BLaER1 treated with 17β-estradiol and CSF1 and Interleukin-3, amounts not matched to agents 10 nM and 100 nM (cell line): ENCODE data around the gene PID1.
"Not testable (repeated sequence)": the region's sequence is repeated elsewhere in the genome, so short reads cannot be mapped to it uniquely, and the experiment has no call there.

Experiments
- H3K27ac ChIP-seq, 11 experiments: shearing (Covaris generic); formaldehyde crosslinking; 2 replicates each; pipeline ENCODE4 v1.8.1; 2022
- H3K27me3 ChIP-seq, 11 experiments: shearing (Covaris generic); formaldehyde crosslinking; 2 replicates each; pipeline ENCODE4 v1.8.1; 2022
- H3K36me3 ChIP-seq, 11 experiments: shearing (Covaris generic); formaldehyde crosslinking; 2 replicates each; pipeline ENCODE4 v1.8.1; 2022
- H3K4me1 ChIP-seq, 10 experiments: shearing (Covaris generic); formaldehyde crosslinking; 2 replicates each; pipeline ENCODE4 v1.8.1; 2022
- H3K4me2 ChIP-seq, 11 experiments: shearing (Covaris generic); formaldehyde crosslinking; 2 replicates each; pipeline ENCODE4 v1.8.1; 2022
- H3K4me3 ChIP-seq, 10 experiments: shearing (Covaris generic); formaldehyde crosslinking; 2 replicates each; pipeline ENCODE4 v1.8.1; 2022
- H3K9ac ChIP-seq, 11 experiments: shearing (Covaris generic); formaldehyde crosslinking; 2 replicates each; pipeline ENCODE4 v1.8.1; 2022
- H3K9me3 ChIP-seq, 11 experiments: shearing (Covaris generic); formaldehyde crosslinking; replicated peaks in 1 of 11; 2 replicates each; pipeline ENCODE4 v1.8.1; 2022
- H4K20me1 ChIP-seq, 11 experiments: shearing (Covaris generic); formaldehyde crosslinking; 2 replicates each; pipeline ENCODE4 v1.8.1; 2022
- Cebpa-rat ChIP-seq, 11 experiments: shearing (Covaris generic); IDR thresholded peaks; 2 replicates each; pipeline ENCODE4 v1.8.1; 2022

PID1 gene

DNA sequence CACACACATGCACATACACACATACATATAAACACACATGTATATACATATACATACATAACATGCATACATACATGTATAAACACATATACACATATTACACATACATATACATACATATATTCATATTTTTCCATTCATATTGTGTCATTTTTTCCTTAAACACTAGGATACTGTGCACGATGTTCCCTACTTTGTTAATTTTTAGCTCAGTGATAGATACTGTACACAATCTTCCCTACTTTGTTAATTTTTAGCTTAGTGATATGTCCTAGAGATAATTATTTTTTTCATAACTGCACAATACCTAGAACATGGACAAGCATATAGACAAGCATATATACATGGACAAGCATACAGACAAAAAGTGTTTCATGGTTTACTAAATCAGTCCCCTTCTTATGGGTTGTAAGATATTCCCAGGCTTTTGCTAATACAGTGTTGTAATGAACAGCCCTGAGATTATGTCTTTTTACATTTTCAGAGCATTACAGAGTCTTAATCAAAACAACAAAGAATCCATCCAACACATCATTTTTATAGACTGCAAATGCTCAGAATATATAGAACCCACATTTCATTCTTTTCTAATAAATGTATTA is 75.6 kb downstream of the PID1 start:
- no peaks in the 10 kb centered on the region for H3K9me3 ChIP-seq
- no peak overlapping the region for H3K9ac ChIP-seq
- H3K27me3 ChIP-seq, result no peaks in the 10 kb centered on the region
- no peak overlapping the region for H3K27ac ChIP-seq
- H3K4me1 ChIP-seq, result no peaks in the 10 kb centered on the region
- no peak overlapping the region for H3K4me3 ChIP-seq
- H3K36me3 ChIP-seq, result no peaks in the 10 kb centered on the region
- no peaks in the 10 kb centered on the region for H4K20me1 ChIP-seq
- TF ChIP-seq Cebpa-rat (IDR thresholded peaks at IDR 0.05), result no peak
- H3K4me2 ChIP-seq, result no peak overlapping the region

DNA sequence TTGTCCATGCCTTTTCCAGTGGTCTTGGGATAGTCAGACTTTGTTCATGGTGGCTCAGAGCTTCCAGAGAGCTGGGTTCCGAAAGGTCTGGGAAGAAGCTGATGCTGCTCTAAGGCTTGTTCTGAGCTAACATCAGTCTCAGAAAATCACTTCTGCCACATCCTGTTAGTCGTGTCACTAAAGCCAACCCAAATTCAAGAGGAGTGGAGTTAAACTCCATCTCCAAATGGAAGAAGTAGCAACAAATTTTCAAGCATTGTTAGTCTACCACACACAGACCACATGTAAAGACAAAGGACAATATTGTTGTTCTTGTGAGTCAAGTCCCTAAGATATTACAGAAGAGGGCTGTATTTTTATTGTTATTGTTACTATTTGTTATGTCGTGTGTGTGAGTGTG is 77.8 kb downstream of the PID1 start:
- H4K20me1 ChIP-seq, result no peaks in the 10 kb centered on the region
- no peak overlapping the region for H3K4me3 ChIP-seq
- H3K4me1 ChIP-seq, result no peaks in the 10 kb centered on the region
- H3K27me3 ChIP-seq, result no peaks in the 10 kb centered on the region
- no peaks in the 10 kb centered on the region for H3K36me3 ChIP-seq
- H3K4me2 ChIP-seq, result no peak overlapping the region
- no peak overlapping the region for H3K9ac ChIP-seq
- peaks cover 0 to 2% (median 0%) of the 10 kb centered on the region in 11 experiments; a peak in 2 of 22 replicates for H3K9me3 ChIP-seq
- no peak for TF ChIP-seq Cebpa-rat (IDR thresholded peaks at IDR 0.05)
- no peak overlapping the region for H3K27ac ChIP-seq

DNA sequence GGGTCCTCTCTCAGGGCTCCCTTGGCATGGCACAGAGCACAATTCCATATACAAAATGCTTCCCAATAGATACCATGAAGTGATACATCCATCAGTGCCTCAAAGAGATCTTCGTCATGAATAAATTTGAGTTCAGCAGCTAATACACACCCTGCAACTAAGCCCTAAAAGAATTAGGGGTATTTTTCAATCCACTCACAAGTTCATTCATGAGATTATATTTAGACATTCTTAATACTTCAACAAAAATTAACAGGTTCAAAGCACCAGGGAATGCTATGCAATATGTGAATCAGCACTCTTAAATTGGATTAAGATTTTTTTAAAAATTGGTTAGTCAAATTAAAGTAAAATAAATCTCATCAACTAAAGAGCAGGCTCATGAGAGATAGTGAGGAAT is 79.7 kb downstream of the PID1 start:
- no peak overlapping the region for H3K9ac ChIP-seq
- H3K36me3 ChIP-seq, result no peaks in the 10 kb centered on the region
- no peaks in the 10 kb centered on the region for H3K4me1 ChIP-seq
- H3K27ac ChIP-seq, result no peak overlapping the region
- no peak overlapping the region for H3K4me3 ChIP-seq
- no peaks in the 10 kb centered on the region for H3K27me3 ChIP-seq
- TF ChIP-seq Cebpa-rat (IDR thresholded peaks at IDR 0.05), result no peak
- H3K4me2 ChIP-seq, result no peak overlapping the region
- peaks cover 4 to 21% (median 14%) of the 10 kb centered on the region in 11 experiments; a peak in 20 of 22 replicates for H3K9me3 ChIP-seq
- no peaks in the 10 kb centered on the region for H4K20me1 ChIP-seq

DNA sequence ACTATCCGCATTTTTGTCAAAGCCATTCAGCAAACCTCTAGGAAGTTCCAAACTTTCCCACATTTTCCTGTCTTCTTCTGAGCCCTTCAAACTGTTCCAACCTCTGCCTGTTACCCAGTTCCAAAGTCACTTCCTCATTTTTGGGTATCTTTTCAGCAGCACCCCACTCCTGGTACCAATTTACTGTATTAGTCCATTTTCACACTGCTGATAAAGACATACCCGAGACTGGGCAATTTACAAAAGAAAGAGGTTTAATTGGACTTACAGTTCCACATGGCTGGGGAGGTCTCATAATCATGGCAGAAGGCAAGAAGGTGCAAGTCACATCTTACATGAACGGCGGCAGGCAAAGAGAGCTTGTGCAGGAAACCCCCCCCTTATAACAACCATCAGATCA is 84.0 kb downstream of the PID1 start:
- H4K20me1 ChIP-seq, result not testable (repeated sequence)

DNA sequence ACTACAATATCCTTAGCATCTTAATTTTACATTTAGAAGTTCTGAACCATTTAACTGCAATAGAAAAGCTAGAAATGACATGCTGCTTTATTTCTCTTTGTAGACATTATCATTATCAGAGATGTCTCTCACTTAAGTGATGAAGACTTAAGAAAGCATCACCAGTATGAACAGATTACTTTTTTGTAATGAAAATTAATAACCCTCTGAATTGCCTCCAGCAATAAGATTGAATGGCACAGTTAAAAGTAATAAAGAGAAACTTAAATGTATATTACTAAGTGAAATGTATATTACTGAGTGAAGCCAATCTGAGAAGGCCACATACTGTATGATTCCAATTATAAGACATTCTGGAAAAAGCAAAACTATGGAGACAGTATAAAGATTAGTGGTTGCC is 89.4 kb downstream of the PID1 start:
- Histone ChIP-seq H3K9ac (no peak overlapping the region), H3K27ac (no peak overlapping the region), H3K4me2 (no peak overlapping the region), H4K20me1 (no peaks in the 10 kb centered on the region), H3K4me1 (no peaks in the 10 kb centered on the region), H3K4me3 (no peak overlapping the region), H3K9me3 (peaks cover 7 to 41% (median 15%) of the 10 kb centered on the region in 11 experiments; a peak in 20 of 22 replicates), H3K27me3 (no peaks in the 10 kb centered on the region), H3K36me3 (no peaks in the 10 kb centered on the region)
- TF ChIP-seq Cebpa-rat (IDR thresholded peaks at IDR 0.05), result no peak

More for the DNA sequence above, 84.0 kb downstream of the PID1 start:
- H3K4me1 ChIP-seq, H3K36me3 ChIP-seq, H3K4me2 ChIP-seq, H3K4me3 ChIP-seq, H3K9ac ChIP-seq, H3K27me3 ChIP-seq, H3K27ac ChIP-seq: not testable (repeated sequence)
- H3K9me3 ChIP-seq, result peaks cover 10 to 41% (median 27%) of the 10 kb centered on the region in 11 experiments; a peak in 20 of 22 replicates

DNA sequence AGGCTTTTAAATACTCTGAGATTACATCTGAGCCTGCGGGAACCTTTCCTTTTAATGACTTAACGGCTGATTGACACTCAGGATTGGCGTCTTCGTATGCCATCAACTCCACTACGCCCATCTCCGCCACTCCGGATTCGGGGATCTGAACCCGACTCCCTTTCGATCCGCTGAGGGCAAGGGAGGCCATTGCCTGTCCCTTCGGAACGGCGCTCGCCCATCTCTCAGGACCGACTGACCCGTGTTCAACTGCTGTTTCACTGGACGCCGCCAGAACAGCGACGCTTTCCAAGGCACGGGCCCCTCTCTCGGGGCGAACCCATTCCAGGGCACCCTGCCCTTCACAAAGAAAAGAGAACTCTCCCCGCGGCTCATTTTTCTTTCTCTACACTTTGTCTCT is 90.4 kb downstream of the PID1 start:
- Histone ChIP-seq H3K27ac (no peak overlapping the region), H3K9ac (no peak overlapping the region), H3K4me3 (no peak overlapping the region), H4K20me1 (no peaks in the 10 kb centered on the region), H3K36me3 (no peaks in the 10 kb centered on the region), H3K27me3 (no peaks in the 10 kb centered on the region), H3K4me2 (no peak overlapping the region), H3K9me3 (peaks cover 0 to 42% (median 5%) of the 10 kb centered on the region in 11 experiments; a peak in 15 of 22 replicates), H3K4me1 (no peaks in the 10 kb centered on the region)
- TF ChIP-seq Cebpa-rat (IDR thresholded peaks at IDR 0.05), result no peak

DNA sequence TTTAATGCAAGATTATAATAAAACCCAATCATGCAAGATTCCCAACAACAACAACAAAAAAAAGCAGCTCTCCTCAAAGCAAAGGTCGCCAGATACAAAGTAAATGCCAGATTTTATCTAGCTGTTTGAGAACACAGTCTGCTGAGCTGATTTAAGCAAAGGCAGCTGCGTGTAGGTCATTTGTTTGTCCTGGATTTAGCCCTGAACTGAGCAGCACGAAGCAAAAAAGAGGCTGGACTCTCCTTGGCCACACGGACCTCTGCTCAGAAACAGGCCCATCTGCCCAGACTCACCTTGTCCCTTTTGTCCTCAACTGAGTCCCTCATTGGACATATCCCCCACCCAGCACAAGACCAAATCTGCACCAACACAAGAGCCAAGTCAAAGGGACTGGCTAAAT is 91.5 kb downstream of the PID1 start:
- Histone ChIP-seq H3K27ac (no peak overlapping the region), H3K27me3 (no peaks in the 10 kb centered on the region), H3K4me2 (no peak overlapping the region), H3K9me3 (peaks cover 0 to 42% (median 0%) of the 10 kb centered on the region in 11 experiments; a peak in 9 of 22 replicates), H3K4me1 (no peaks in the 10 kb centered on the region), H3K4me3 (no peak overlapping the region), H3K9ac (no peak overlapping the region), H4K20me1 (no peaks in the 10 kb centered on the region), H3K36me3 (no peaks in the 10 kb centered on the region)
- no peak for TF ChIP-seq Cebpa-rat (IDR thresholded peaks at IDR 0.05)

DNA sequence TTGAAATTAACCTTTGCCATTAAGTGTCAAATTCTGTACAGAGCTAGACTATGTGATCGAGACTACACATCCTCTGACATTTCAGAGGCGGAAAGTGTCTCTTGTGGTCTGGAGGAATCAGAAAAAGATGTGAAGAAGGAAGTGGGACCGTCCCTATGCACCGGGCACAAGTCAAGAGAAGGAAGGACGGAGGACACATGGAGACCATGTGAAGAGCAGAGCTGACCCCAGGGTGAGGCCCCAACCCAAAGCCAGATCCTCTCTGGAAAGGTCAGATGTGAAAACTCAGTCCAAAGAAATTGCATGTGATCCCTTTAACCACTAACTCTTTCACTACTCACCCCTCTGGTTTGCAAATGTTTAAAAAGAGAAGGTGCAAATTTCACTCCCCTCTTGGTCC is 92.4 kb downstream of the PID1 start:
- Histone ChIP-seq H3K4me3 (no peak overlapping the region), H3K27me3 (no peaks in the 10 kb centered on the region), H3K9ac (no peak overlapping the region), H3K4me1 (peaks cover 0 to 3% (median 0%) of the 10 kb centered on the region in 10 experiments; a peak in 2 of 20 replicates), H3K4me2 (no peak overlapping the region), H3K27ac (no peak overlapping the region), H4K20me1 (no peaks in the 10 kb centered on the region), H3K36me3 (no peaks in the 10 kb centered on the region), H3K9me3 (peaks cover 0 to 51% (median 0%) of the 10 kb centered on the region in 11 experiments; a peak in 9 of 22 replicates)
- TF ChIP-seq Cebpa-rat (IDR thresholded peaks at IDR 0.05), result no peak

DNA sequence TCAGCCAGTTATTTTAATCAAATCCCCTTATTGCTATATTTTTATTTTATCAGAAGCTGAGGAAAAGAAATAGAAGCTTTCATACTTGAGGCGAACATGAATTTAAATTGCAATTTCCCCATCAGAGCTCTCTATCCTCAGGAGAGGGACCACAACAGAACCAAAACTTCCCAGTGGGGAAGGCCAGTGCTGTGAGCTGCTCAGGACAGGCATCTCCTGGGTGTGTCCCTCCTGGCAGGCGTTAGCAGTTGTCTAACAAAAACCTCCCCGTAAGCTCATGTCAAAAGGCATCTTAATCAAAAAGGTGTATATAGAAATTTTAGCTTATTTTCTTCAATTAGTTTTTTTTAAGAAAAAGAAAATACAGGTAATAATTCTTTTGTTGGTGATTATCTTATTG is 93.0 kb downstream of the PID1 start:
- no peaks in the 10 kb centered on the region for H4K20me1 ChIP-seq
- no peak overlapping the region for H3K4me2 ChIP-seq
- H3K27ac ChIP-seq, result no peak overlapping the region
- peaks cover 0 to 6% (median 0%) of the 10 kb centered on the region in 10 experiments; a peak in 2 of 20 replicates for H3K4me1 ChIP-seq
- no peaks in the 10 kb centered on the region for H3K27me3 ChIP-seq
- H3K9ac ChIP-seq, result no peak overlapping the region
- H3K4me3 ChIP-seq, result no peak overlapping the region
- TF ChIP-seq Cebpa-rat (IDR thresholded peaks at IDR 0.05), result no peak
- H3K9me3 ChIP-seq, result peaks cover 0 to 52% (median 0%) of the 10 kb centered on the region in 11 experiments; a peak in 8 of 22 replicates
- H3K36me3 ChIP-seq, result no peaks in the 10 kb centered on the region; a peak in 1 of 22 replicates

DNA sequence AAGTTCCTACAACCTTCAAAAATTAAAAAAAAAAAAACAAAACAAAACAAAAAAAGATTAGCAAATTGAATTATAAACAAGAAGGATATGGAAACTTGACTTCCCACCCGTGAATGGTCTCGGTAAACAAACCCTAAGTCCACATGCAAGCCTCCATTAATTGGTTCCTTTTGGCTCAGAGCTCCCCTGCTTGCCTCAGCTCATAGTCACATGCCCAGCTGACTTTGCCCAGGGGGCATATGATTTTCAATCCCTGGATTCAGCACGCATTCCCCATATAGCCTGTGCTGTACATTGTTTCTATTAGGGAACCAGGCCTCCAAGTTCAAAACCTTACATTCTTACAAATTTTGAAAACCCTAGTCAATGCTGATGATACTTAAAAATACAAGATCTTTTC is 95.0 kb downstream of the PID1 start:
- Histone ChIP-seq H3K4me1 (peaks cover 0 to 6% (median 0%) of the 10 kb centered on the region in 10 experiments; a peak in 2 of 20 replicates), H3K36me3 (no peaks in the 10 kb centered on the region; a peak in 2 of 22 replicates), H3K4me3 (no peak overlapping the region), H3K9me3 (peaks cover 0 to 65% (median 4%) of the 10 kb centered on the region in 11 experiments; a peak in 10 of 22 replicates), H3K27me3 (no peaks in the 10 kb centered on the region), H3K27ac (no peak overlapping the region), H3K9ac (no peak overlapping the region), H4K20me1 (no peaks in the 10 kb centered on the region), H3K4me2 (no peak overlapping the region)
- TF ChIP-seq Cebpa-rat (IDR thresholded peaks at IDR 0.05), result no peak
